ENCODE measurements around the gene SLC9B2. TPM values are rescaled to one million over a fixed set of nuclear protein-coding genes. Genes with fewer than 3 reads are reported as not detected.

Gene SLC9B2
- total RNA-seq, 1 donor from 2014 or later: 5.8 TPM

DNA sequence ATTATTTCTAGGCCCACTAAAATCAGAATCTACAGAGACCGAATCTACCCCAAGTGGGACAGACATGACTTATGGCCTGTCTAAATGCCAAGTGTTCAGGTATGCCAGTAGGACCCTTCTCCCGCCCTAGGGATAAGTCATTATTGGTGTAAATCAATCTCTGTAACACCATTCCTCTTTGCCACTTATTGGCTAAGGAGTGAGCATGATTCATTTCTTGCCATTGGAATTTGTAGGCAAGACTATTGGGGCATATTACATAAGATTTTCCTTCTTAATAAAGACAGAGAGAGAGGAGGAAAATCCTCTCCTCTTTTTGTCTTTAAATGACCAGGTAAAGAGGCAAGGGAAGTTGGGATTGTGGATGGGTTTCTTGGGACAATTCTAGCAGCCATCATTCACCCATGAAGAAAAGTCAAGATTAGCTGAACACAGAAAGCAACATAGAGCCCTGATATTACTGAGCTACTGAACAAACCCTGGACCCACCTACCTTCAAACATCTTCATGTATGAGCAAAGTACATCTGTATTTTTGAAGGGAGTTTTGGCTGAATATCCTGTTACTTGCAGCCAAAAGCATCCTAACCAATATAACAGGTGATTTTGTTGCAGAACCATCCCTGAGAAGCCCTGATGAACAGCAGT lies 2.6 kb downstream of the SLC9B2 start:
- H3K4me1 Mint-ChIP-seq (ENCODE audit: unreplicated experiment): peaks cover 10% of the 10 kb centered on the region
- no peak overlapping the region for H3K27ac Mint-ChIP-seq (ENCODE audit: unreplicated experiment)
- H3K4me3 Mint-ChIP-seq (ENCODE audit: unreplicated experiment): no peak overlapping the region
- no peak for DNase-seq (ENCODE audit: low spot score)
- H3K36me3 Mint-ChIP-seq (ENCODE audit: low read depth, unreplicated experiment): peaks cover 5% of the 10 kb centered on the region
- H3K27me3 Mint-ChIP-seq (ENCODE audit: unreplicated experiment): peaks cover 6% of the 10 kb centered on the region
- TF ChIP-seq, protein P1, sequence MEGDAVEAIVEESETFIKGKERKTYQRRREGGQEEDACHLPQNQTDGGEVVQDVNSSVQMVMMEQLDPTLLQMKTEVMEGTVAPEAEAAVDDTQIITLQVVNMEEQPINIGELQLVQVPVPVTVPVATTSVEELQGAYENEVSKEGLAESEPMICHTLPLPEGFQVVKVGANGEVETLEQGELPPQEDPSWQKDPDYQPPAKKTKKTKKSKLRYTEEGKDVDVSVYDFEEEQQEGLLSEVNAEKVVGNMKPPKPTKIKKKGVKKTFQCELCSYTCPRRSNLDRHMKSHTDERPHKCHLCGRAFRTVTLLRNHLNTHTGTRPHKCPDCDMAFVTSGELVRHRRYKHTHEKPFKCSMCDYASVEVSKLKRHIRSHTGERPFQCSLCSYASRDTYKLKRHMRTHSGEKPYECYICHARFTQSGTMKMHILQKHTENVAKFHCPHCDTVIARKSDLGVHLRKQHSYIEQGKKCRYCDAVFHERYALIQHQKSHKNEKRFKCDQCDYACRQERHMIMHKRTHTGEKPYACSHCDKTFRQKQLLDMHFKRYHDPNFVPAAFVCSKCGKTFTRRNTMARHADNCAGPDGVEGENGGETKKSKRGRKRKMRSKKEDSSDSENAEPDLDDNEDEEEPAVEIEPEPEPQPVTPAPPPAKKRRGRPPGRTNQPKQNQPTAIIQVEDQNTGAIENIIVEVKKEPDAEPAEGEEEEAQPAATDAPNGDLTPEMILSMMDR (IDR thresholded peaks at IDR 0.05; ENCODE audit: unreplicated experiment): no peak
- no peaks in the 10 kb centered on the region for H3K9me3 Mint-ChIP-seq (ENCODE audit: unreplicated experiment)

DNA sequence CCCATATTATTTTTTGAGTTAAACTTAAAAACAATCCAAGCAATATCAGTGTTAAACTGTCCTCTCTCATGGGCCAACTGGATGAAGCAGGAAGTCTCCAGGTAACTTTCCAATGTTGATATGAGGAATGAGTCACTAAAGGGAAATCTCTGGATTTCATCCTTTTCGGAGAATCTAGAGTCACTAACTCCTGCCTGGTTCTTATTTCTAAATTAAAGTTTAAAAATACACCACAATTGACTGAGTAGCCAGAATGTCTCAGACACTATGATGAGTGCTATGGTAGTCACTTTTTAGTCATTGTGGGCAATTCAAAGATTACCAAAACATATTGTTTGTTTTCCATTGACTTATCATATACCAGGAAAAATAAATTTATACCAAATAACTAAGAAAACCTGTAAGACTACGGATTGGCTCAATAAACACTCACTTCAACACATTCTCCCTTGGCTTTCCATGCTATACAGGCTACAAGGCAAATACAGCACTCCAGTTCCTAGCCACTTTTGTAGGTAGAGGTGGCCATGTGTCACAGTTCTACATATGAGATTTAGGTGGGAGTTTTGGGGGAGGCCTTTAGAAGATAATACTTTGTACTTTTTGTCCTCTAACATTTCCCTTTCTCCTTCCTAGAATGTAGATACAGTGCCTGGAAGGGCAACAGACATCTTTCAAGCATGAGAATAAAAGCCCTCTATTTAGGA lies 8.6 kb downstream of the SLC9B2 start:
- H3K36me3 Mint-ChIP-seq (ENCODE audit: low read depth, unreplicated experiment): no peaks in the 10 kb centered on the region
- no peak overlapping the region for H3K4me3 Mint-ChIP-seq (ENCODE audit: unreplicated experiment)
- H3K27me3 Mint-ChIP-seq (ENCODE audit: unreplicated experiment): no peaks in the 10 kb centered on the region
- no peaks in the 10 kb centered on the region for H3K9me3 Mint-ChIP-seq (ENCODE audit: unreplicated experiment)
- TF ChIP-seq, protein P1 (IDR thresholded peaks at IDR 0.05; ENCODE audit: unreplicated experiment): no peak
- no peak for DNase-seq (ENCODE audit: low spot score)
- no peak overlapping the region for H3K27ac Mint-ChIP-seq (ENCODE audit: unreplicated experiment)
- no peaks in the 10 kb centered on the region for H3K4me1 Mint-ChIP-seq (ENCODE audit: unreplicated experiment)

- H3K4me1 Mint-ChIP-seq (ENCODE audit: unreplicated experiment): no peaks in the 10 kb centered on the region
- no peaks in the 10 kb centered on the region for H3K9me3 Mint-ChIP-seq (ENCODE audit: unreplicated experiment)
- H3K36me3 Mint-ChIP-seq (ENCODE audit: low read depth, unreplicated experiment): no peaks in the 10 kb centered on the region
- H3K27ac Mint-ChIP-seq (ENCODE audit: unreplicated experiment): no peak overlapping the region
- no peak overlapping the region for H3K4me3 Mint-ChIP-seq (ENCODE audit: unreplicated experiment)
- DNase-seq (ENCODE audit: low spot score): no peak
- TF ChIP-seq, protein P1 (IDR thresholded peaks at IDR 0.05; ENCODE audit: unreplicated experiment): no peak
- H3K27me3 Mint-ChIP-seq (ENCODE audit: unreplicated experiment): no peaks in the 10 kb centered on the region
Observed at GRCh38 chr4:103060453-103061148, 16.0 kb downstream of the SLC9B2 start.

GRCh38 chr4:103054030-103054429 lies 22.5 kb downstream of the SLC9B2 start:
- no peaks in the 10 kb centered on the region for H3K9me3 Mint-ChIP-seq (ENCODE audit: unreplicated experiment)
- TF ChIP-seq, protein P1 (IDR thresholded peaks at IDR 0.05; ENCODE audit: unreplicated experiment): no peak

GRCh38 chr4:103052779-103053178 lies 23.8 kb downstream of the SLC9B2 start:
- Mint-ChIP-seq H3K36me3 (ENCODE audit: low read depth, unreplicated experiment) (no peaks in the 10 kb centered on the region), H3K9me3 (ENCODE audit: unreplicated experiment) (no peaks in the 10 kb centered on the region), H3K27me3 (ENCODE audit: unreplicated experiment) (no peaks in the 10 kb centered on the region), H3K4me3 (ENCODE audit: unreplicated experiment) (no peak overlapping the region), H3K4me1 (ENCODE audit: unreplicated experiment) (no peaks in the 10 kb centered on the region), H3K27ac (ENCODE audit: unreplicated experiment) (no peak overlapping the region)
- TF ChIP-seq, protein P1 (IDR thresholded peaks at IDR 0.05; ENCODE audit: unreplicated experiment): no peak
- no peak for DNase-seq (ENCODE audit: low spot score)

More at GRCh38 chr4:103054030-103054429, 22.5 kb downstream of the SLC9B2 start:
- no peaks in the 10 kb centered on the region for H3K27me3 Mint-ChIP-seq (ENCODE audit: unreplicated experiment)
- DNase-seq (ENCODE audit: low spot score): no peak
- H3K4me3 Mint-ChIP-seq (ENCODE audit: unreplicated experiment): no peak overlapping the region
- no peak overlapping the region for H3K27ac Mint-ChIP-seq (ENCODE audit: unreplicated experiment)
- H3K4me1 Mint-ChIP-seq (ENCODE audit: unreplicated experiment): no peaks in the 10 kb centered on the region
- no peaks in the 10 kb centered on the region for H3K36me3 Mint-ChIP-seq (ENCODE audit: low read depth, unreplicated experiment)
